Panc1 (cell line): ENCODE data around the gene GPHN.

Experiments used
- CTCF ChIP-seq: fragments of 450-650 bp; IDR thresholded peaks from 2 replicates; pipeline ENCODE4 v1.5.1; 2017; ENCODE audit warnings: mild to moderate bottlenecking
- POLR2AphosphoS5 ChIP-seq: IDR thresholded peaks from 2 replicates; pipeline ENCODE4 v1.6.1; 2012; ENCODE audit warnings: mild to moderate bottlenecking, low read depth, low read length, moderate library complexity
- REST ChIP-seq, 2 experiments: IDR thresholded peaks; 2 replicates each; pipeline ENCODE4 v1.6.1; 2011 to 2012; ENCODE audit warnings: low read depth in 2 of 2, control low read depth in 1 of 2, low read length in 1 of 2, mild to moderate bottlenecking in 1 of 2, moderate library complexity in 1 of 2; ENCODE audit not compliant: insufficient read depth in 1 of 2
- SIN3A ChIP-seq: IDR thresholded peaks from 2 replicates; pipeline ENCODE4 v1.6.1; 2012; ENCODE audit warnings: low read depth, mild to moderate bottlenecking, low read length, moderate library complexity, borderline replicate concordance; ENCODE audit not compliant: insufficient read depth

DNA sequence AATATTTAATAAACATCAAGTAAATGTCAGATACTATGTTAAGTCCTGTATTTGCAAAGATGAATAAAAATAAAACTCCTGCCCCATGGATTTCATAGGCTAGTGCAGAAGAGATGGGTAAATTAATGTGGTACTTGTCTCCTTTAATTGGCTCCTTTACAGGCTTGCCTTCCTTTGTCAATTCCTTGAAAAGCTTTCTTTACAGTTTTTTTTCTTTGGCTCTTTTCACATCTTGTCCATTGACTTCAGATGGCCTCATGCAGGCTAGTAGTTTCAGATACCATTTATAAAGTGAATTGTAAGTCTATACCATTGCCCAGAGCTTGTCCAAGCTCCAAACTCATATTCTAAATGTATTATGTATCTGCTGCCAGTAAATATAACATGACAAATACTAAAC, 552.6 kb downstream of the GPHN start:
- no peak for TF ChIP-seq CTCF
- TF ChIP-seq SIN3A = no peak
- no peak for TF ChIP-seq POLR2AphosphoS5
- no peak for TF ChIP-seq REST (IDR thresholded peaks at IDR 0.05; ENCODE audit: insufficient read depth in 1 of 2, low read depth in 2 of 2, low read length in 1 of 2)
